BJ (cell line): ENCODE results near the gene MED17. TPM values are rescaled to one million over a fixed set of nuclear protein-coding genes. Genes with fewer than 3 reads are reported as not detected.
"Not testable (repeated sequence)": the region's sequence is repeated elsewhere in the genome, so short reads cannot be mapped to it uniquely, and the experiment has no call there.

Experiments used
- CTCF ChIA-PET: fragments of 350-600 bp; formaldehyde crosslinking; extraction: SDS; loops from one replicate; lab custom pipeline; 2021; ENCODE audit warnings: antibody characterized with exemption, inconsistent platforms; lab: Yijun Ruan, JAX
- POLR2A ChIA-PET: fragments of 300-600 bp; sonication (Branson Sonifier 250); formaldehyde crosslinking; extraction: SDS; loops from one replicate; lab custom pipeline; 2021; ENCODE audit warnings: antibody characterized with exemption; lab: Charles Lee
- DNase-seq: peaks from one replicate; pipeline ENCODE4 v3.0.0-alpha.2; 2011; ENCODE audit warnings: low read depth
- H3K27me3 ChIP-seq: 2 replicates; pipeline ENCODE4 v1.6.0; 2011; ENCODE audit warnings: low read length; ENCODE audit not compliant: control insufficient read depth, insufficient read depth
- H3K36me3 ChIP-seq: 2 replicates; pipeline ENCODE4 v1.5.1; 2011; ENCODE audit warnings: low read length; ENCODE audit not compliant: control insufficient read depth, insufficient read depth
- H3K4me3 ChIP-seq: 2 replicates; pipeline ENCODE4 v1.5.1; 2011; ENCODE audit warnings: low read depth, mild to moderate bottlenecking, control low read depth, low read length
- polyA plus RNA-seq: library from polyadenylated mRNA; depleted of rRNA; stranded (reverse); fragments of >200 nt; gene quantifications from 2 replicates; pipeline ENCODE4 v1.2.3, GENCODE V29; 2011
- TF ChIP-seq, protein P1 (sequence below): IDR thresholded peaks from 2 replicates; pipeline ENCODE4 v1.5.1; 2011; ENCODE audit warnings: low read depth, mild to moderate bottlenecking, control low read depth, inconsistent platforms, low read length, moderate library complexity; ENCODE audit not compliant: insufficient read depth

MED17 gene
- polyA plus RNA-seq, 1 experiment = 10.4 TPM

DNA sequence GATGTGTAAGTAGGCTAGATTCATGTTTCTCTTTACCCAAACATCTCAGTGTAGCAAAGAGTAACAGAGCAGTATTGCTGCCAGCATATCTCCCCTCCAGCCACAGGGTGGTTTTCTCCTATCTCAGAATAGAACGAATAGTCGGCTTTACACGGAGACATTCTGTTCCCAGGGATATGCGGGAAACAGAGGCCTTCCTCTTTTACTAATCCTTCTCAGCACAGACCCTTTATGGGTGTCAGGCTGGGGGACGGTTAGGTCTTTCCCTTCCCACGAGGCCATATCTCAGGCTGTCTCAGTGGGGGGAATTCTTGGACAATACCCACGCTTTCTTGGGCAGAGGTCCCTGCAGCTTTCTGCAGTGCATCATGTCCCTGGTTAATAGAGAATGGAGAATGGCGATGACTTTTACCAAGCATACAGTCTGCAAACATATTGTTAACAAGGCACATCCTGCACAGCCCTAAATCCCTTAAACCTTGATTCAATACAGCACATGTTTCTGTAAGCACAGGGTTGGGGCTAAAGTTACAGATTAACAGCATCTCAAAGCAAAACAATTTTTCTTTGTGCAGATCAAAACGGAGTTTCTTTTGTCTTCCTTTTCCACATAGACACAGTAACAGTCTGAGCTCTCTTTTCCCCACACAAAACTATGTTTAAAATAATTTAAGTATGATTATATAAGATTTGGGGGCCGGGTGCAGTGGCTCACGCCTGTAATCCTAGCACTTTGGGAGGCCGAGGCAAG is 38.9 kb upstream of the MED17 start:
- TF ChIP-seq, protein P1, sequence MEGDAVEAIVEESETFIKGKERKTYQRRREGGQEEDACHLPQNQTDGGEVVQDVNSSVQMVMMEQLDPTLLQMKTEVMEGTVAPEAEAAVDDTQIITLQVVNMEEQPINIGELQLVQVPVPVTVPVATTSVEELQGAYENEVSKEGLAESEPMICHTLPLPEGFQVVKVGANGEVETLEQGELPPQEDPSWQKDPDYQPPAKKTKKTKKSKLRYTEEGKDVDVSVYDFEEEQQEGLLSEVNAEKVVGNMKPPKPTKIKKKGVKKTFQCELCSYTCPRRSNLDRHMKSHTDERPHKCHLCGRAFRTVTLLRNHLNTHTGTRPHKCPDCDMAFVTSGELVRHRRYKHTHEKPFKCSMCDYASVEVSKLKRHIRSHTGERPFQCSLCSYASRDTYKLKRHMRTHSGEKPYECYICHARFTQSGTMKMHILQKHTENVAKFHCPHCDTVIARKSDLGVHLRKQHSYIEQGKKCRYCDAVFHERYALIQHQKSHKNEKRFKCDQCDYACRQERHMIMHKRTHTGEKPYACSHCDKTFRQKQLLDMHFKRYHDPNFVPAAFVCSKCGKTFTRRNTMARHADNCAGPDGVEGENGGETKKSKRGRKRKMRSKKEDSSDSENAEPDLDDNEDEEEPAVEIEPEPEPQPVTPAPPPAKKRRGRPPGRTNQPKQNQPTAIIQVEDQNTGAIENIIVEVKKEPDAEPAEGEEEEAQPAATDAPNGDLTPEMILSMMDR = 0 out of 2 replicates have a peak, but pooled peaks have one; percentile 2
- DNase-seq, H3K4me3 ChIP-seq, H3K36me3 ChIP-seq, POLR2A ChIA-PET, H3K27me3 ChIP-seq: not testable (repeated sequence)
- CTCF ChIA-PET = interaction anchor here (1.7 kb wide), 1 partner anchor 9 kb away, joined by 4 read pairs; no protein-coding TSS in a partner anchor

DNA sequence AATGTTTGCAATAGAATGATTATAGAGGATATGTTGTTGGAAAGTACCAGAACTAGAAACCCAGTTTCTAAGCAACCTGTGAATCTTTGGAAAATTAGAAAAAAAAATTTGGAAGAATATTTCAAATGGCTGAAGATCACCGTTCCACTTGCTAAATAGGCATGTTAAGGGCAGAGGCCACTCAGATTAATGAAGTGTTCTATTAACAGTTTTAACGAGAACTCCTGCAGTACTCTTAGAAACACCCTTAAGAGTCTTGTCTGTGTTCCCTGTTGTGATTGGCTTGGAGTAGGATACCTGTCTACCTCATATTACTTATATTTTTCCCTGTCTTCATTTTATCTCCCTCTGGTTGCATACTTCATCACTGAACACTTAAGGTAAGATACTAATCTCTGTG is 38.0 kb upstream of the MED17 start:
- no peaks in the 10 kb centered on the region for H3K27me3 ChIP-seq
- no peak overlapping the region for H3K4me3 ChIP-seq
- ChIA-PET CTCF (interaction anchor here (1.7 kb wide), 1 partner anchor 10 kb away, joined by 4 read pairs; no protein-coding TSS in a partner anchor), POLR2A (no interaction called here)
- no peak for DNase-seq
- TF ChIP-seq, protein P1 = no peak
- H3K36me3 ChIP-seq = peaks cover 6% of the 10 kb centered on the region

DNA sequence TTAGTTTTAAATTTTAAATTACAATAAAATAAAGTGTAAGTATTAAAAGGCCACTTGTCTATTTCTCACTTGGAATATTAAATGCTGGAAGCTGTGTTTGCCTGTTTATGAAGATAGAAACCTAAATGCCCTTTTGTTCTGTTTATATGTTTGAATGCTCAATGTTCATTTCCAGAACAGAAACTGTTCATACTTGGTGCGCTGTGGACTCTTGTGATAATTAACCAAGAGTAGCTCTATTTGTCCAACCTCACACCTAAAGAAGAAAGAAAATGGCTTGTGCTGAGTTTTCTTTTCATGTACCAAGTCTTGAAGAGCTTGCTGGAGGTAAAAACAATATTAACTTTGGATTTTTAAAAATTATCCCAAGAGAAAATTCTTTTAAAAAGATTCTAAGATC is 37.0 kb upstream of the MED17 start:
- DNase-seq = no peak
- ChIA-PET POLR2A (no interaction called here), CTCF (no interaction called here)
- H3K36me3 ChIP-seq = peaks cover 6% of the 10 kb centered on the region
- TF ChIP-seq, protein P1 = no peak
- H3K27me3 ChIP-seq = no peaks in the 10 kb centered on the region
- H3K4me3 ChIP-seq = no peak overlapping the region

DNA sequence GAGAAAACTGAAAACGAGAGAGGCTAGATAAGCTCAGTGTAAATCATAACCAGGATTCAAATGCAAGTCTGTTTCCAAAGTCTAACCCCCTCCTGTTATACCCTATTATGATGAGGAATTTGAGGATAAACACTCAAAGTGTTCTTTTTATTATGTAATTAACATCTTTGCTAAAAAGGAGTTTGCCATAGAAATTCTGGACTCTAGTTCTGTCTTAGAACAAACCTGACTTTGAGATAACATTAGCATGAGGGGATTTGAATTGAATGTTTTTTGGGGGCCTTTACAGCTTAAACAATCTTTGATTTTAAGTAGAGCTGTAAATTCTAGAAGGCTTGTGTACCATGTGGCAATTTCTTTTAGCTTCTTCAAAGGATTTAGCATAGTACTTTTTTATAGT is 33.1 kb upstream of the MED17 start:
- Histone ChIP-seq H3K4me3 (no peak overlapping the region), H3K27me3 (no peaks in the 10 kb centered on the region), H3K36me3 (no peaks in the 10 kb centered on the region)
- ChIA-PET POLR2A (interaction anchor here (0.6 kb wide), 1 partner anchor 9 kb away, joined by 3 read pairs; no protein-coding TSS in a partner anchor), CTCF (no interaction called here)
- DNase-seq = no peak
- TF ChIP-seq, protein P1 = no peak

DNA sequence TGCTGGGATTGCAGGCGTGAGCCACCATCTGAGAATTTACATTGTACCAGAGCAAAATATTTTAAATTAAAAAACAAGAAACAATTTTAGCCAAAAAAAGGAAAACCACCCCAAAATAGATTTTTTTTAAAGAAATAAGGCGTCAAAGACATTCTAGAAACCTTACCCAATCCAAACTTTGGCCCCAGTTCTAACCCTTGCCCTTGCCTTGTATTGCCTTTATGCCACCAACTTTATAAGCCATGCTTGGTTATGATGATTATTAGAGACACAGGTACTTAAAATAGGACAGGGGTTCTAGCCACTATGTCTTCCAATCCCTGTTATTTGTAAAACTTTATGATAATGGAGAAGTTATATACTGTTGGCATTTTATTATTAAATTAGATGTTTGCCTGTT is 30.8 kb upstream of the MED17 start:
- peaks cover 4% of the 10 kb centered on the region for H3K36me3 ChIP-seq
- H3K4me3 ChIP-seq = no peak overlapping the region
- TF ChIP-seq, protein P1 = no peak
- no peak for DNase-seq
- ChIA-PET CTCF (no interaction called here), POLR2A (no interaction called here)
- H3K27me3 ChIP-seq = no peaks in the 10 kb centered on the region
